NK-92 (cell line): ENCODE results near the gene SETD9.

Source experiments
- DNase-seq: peaks from one replicate; lab custom pipeline; 2025; ENCODE audit not compliant: unreplicated experiment; lab: John Stamatoyannopoulos, UW

Gene SETD9, protein sequence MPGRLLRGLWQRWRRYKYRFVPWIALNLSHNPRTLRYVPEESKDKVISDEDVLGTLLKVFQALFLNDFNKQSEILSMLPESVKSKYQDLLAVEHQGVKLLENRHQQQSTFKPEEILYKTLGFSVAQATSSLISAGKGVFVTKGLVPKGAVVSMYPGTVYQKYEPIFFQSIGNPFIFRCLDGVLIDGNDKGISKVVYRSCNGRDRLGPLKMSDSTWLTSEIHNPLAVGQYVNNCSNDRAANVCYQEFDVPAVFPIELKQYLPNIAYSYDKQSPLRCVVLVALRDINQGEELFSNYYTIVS

DNA sequence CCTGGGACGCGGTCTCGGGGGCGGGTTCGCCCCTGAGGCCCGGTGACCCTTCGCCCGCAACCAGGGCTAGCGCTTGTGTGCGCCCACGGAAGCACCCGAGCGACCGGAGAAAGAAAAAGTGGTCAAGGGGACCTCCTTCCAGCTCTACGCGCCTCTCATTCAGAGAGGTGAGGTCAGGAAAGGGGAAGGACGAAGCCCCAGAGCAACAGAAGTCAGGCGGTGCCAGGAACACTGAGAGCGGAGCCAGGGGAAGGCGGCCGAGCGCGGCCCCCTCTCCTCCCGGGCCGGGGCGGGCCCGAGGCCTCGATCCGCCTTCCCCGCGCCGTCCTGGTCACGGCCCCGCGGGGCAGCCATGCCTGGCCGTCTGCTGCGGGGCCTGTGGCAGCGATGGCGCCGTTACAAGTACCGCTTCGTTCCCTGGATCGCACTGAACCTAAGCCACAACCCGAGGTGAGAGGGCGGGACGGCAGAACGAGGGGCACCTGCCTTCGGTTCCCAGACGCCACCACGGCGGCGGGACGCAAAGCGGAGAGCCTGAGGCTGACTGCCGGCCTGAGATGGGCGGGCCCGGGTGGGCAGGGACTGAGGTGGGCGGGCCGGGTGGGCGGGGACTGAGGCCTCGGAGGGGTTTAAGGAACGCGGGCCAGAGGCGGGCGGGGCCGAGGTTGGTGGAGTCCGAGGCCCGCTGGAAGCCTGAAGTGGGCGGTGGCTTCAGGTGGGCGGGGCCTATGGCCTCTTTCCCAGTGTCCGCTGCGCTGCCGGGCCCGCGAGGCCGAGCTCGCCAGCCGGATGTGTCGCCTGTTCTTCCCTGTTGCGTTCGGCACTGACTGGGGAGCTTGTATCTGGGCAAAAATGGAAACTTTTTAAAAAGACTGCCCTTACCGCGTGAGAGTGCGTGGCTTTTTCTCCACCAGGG lies at the start of gene SETD9:
Gene SETD9 (plus strand): TSS at position 303 of the 916 bp plus-strand sequence. CDS start 50 bp downstream, at position 353.
- peak; percentile 55 for DNase-seq

DNA sequence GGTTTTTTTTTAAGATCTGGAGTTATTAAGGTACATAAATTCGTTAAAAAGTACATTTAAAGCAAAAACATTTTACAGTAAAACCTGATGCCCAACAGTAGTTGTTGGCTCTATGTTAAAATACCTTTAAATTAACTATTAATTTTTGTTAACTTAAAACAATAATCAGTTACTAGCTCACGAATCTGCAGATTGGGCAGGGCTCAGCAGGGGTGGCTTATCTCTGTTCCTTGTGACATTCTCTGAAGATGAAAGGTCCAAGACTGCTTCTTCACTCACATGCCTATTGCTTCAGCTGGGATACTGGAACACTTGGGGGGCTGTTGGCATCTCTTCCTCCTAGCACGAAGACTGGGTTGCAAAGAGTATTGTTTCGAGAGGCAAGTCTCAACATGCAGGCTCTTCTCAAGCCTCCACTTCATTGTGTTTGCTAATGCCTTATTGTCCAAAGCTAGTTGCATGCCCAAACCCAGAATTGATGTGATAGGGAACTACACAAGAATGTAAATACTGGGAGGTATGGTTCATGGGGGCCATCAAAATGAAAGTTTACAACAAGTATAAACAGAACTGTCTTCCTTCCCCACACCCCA lies 47.4 kb upstream of the SETD9 start:
- DNase-seq: no peak

DNA sequence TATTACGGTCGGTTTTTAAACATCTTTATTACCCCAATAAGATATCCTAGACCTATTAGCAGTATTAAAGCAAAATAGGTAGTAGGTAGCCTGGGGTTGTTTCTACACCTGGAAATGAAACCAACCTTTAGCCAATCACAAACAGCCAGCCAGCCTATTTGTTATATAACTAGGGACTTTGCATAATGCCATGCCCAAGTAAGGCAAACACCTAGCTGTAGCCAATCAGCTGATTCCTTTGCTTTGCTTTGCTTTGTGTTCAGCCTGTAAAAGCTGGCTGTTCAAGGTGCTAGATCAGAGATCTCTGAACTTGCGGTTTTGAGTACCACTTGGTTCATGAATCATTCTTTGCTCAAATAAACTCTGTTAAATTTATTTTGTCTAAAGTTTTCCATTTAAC lies 46.5 kb upstream of the SETD9 start:
- no peak for DNase-seq

DNA sequence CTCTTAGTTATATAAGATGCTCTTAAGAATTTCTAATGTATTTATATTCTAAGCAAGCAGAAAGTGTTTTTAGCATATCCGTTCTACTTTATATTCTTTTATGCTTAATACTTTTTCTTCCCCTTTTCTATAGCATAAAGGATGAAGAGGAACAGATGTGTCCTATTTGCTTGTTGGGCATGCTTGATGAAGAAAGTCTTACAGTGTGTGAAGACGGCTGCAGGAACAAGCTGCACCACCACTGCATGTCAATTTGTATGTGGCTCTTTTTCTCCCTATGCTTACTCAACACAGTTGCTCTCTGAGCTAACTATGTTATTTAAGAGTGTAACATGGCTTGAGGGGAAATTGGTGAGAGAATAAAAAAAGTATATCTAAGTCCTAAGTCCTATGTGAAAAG lies 37.6 kb upstream of the SETD9 start:
- no peak for DNase-seq

DNA sequence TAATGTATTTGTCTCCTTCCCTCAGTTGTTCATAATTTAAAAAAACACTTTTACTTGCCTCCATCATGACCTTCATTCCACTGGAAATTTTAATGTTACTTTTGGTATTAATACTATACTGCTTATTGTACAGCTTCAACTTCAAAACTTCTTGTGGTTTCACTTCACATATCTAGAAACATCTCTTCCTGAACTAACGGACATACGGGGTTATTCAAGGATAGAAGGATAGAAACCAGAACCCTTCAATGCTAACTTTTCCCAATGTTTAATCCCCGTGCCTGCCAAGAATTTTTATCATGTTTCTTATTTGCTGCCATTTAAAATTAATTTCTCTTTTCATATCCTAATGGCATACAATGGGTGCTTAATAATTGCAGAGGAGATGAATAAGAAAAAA lies 36.3 kb upstream of the SETD9 start:
- no peak for DNase-seq

DNA sequence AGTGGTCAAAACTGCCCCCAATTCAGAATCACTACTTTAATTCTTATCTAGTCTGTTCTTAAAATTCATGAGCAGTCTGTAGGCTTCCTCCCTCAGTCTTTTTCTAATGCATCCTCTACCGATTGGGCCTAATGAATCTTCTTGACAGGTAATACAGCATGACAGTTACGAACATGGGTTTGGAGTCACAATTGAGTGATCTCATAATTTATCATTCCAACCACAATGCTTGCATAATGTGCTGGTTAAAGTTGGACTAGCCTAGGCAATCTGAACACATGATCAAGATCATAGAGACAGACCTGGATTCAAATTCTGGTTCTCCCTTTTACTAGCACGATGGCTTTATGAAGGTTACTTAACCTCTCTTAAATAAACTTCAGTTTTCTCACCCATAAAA lies 33.1 kb upstream of the SETD9 start:
- DNase-seq: no peak

DNA sequence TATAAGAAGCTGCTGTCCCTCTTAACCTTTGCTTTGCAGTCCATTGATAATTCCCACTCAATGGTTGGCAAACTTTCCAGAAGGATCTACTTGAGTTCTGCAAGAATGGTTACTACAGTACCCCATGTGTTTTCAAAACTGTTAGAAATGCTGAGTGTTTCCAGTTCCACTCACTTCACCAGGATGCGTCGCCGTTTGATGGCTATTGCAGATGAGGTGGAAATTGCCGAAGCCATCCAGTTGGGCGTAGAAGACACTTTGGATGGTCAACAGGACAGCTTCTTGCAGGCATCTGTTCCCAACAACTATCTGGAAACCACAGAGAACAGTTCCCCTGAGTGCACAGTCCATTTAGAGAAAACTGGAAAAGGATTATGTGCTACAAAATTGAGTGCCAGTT lies 27.8 kb upstream of the SETD9 start:
- DNase-seq: no peak

DNA sequence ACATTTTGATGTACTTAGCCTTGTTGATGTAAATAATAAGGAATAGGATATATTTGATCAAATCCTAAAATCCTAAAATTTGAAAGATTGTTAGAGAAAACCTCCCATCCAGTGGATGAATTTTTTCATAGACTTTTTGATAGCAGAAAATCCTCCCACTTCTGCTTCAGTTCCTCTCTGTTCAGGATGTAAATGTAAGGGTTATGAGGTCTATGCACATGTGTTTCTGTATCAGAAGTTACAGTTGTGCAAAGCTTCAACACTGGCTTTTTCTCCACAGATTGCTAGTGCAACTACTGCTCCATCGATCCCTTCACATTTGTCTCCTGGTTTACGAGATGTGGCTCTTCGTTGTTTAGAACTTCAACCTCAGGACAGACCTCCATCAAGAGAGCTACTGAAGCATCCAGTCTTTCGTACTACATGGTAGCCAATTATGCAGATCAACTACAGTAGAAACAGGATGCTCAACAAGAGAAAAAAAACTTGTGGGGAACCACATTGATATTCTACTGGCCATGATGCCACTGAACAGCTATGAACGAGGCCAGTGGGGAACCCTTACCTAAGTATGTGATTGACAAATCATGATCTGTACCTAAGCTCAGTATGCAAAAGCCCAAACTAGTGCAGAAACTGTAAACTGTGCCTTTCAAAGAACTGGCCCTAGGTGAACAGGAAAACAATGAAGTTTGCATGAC lies 16.0 kb upstream of the SETD9 start:
- no peak for DNase-seq

DNA sequence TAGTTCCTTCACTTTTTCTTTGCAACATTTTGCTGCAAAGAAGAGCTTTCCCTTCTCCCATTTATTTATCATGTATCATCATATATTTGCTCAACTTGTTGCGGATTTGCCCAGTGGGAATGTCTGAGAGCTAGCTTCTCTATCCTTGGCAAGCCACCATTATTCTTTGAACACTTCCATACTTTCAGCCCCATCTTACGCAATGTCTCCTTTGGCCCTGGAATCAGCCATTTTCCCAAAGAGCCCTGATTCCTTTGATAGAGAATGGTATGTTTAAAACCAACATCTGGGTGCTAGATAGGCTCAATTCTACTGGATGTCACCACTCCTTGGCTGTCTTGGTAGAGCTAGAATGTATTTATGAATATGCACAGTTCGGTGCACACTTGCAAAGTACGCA lies 12.6 kb upstream of the SETD9 start:
- no peak for DNase-seq

DNA sequence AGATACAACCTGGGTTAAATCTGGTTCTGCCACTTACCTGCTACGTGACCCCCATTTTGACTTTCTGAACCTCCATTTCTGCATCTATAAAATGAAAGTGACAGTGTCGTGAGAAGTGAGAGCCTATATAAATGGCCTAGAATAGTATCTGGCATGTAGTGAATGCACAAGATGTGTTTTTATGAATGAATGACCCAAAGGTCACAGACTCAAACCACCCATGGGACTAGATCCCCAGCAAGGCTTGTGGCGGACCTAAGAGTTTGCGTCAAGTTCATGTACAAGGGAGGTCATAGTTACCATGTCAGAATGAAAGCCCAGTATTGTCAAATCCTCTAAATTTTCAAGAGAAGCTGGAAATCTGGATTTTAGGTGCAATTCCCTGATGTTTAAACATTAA lies 11.2 kb upstream of the SETD9 start:
- no peak for DNase-seq

DNA sequence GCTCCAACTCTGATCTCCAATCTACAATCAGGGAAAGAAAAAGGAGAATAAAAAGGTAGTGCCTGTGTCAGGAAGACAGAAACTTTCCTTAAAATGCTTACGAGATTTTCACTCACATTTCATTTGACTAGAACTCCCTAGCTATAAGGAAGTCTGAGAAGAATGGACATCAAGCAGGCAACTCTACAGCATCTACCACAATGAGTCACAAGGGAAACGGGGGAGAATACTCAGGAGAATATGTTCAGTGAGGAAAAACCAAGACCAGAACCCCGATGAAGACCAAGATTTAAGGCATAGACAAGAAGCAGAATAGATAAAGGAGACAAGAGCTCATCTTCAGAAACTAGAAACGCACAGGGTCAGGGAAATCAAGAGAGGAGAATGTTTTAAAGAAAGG lies 9.0 kb upstream of the SETD9 start:
- no peak for DNase-seq

DNA sequence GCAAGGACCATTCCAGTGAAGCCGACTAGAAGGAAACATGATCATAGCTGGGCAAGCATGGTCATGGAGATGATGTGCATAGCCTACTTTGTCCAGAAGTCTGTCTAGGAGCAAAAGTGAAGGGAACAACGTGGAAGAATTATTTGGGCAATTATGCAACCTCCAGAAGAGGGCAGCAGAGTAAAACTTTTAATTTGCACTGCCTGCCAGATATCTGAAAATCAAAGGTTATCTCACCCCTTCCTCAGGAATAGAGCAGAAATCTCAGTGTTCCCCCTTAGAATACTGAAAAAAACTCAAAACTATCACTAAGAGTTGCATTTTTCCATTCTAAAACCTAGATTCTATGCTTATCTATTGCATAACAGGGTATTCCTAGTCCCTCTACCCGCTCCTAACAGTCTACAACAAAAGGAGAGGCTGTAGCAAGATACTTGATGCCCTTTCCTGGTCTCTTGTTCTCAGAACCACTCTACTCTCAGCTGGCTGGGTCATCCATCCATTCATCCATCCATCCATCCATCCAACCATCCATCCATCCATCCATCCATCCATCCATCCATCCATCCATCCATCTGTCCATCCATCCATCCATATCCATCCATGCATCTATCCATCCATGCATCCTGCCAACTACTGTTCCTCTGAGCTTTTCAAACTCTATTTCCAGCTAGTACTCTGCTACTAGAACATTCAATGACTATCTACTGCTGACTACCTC lies 8.4 kb upstream of the SETD9 start:
- DNase-seq: no peak

DNA sequence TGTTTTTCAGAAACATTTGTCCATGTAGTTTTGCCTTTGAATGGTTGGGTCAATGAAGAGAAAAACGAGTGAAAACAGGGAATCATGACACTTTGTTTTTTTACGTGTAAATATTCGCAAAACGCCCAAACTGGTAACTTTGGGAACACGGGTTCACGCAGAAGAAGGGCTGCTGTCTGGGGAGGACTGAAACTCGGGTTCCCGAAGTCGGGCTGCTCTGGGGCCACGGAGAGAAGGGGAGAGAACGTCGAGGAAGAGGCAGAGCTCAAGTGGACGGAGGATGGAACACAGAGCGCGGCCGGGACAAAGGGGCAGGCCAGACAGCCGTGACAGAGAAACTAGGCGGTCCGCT lies 478 bp upstream of the SETD9 start:
- no peak for DNase-seq

DNA sequence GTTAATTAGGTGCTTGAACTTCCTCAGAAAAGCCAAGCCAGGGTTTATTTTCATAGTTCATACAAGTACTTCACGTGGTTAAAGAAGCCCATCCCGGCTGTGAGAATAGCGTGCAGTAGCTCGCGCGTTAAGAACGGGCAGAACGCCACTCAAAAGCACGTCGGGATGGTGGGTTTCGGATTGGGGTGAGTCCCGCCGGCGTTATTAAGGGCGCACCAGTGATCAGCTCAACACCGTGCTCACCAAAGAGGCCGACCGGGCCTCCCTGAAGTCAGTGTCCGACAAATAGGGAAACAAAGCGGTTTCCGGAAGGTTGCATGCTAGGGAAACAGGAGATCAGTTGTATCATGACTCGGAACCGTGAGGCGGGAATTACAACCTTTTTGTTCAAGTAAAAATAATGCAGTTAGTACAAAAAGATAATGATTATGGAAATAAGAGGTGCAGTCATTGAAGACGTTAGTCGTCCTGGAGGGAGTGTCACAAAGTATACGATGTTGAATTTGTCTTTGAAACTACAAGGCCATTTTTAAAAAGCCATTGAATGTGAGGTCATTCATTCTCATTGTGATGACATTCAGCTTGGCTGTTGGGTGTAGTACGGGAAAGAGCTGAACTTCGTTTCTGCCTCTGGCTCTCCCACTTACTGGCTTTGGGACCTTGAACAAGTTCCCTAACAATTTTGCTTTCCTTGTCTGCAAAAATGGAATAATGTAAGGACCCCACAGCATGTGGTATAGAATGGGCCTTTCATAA lies 992 bp downstream of the SETD9 start:
- DNase-seq: no peak

DNA sequence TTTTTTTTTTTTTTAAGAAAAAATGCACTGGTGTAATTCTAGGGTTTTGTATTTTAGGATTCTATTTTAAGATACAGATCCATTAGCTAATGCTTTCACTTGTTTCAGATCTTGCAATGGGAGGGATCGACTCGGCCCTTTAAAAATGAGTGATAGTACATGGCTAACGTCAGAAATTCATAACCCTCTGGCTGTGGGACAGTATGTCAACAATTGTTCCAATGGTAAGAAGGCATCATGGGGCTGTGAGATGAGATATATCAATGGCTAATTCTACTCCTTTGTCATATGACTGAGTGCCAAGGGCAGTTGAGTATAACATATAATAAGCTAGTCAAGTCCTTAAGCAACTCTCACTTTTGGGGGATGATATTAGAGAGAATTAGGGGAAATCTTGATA lies 4.4 kb downstream of the SETD9 start:
- DNase-seq: no peak

DNA sequence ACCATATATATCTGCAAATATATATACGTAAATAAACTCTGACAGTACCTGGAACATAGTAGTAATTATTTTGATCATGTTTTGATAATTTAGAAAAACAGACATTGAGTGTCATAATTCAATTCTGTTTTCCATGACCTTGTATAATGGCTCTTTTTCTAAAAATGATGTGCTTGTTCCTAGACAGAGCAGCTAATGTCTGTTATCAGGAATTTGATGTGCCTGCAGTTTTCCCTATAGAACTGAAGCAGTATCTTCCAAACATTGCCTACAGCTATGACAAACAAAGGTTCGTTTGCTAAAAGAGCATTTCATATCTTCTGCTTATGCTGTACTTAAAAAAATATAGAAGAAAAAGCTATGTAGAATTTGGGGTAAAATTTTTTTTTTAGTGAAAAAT lies 5.3 kb downstream of the SETD9 start:
- no peak for DNase-seq

DNA sequence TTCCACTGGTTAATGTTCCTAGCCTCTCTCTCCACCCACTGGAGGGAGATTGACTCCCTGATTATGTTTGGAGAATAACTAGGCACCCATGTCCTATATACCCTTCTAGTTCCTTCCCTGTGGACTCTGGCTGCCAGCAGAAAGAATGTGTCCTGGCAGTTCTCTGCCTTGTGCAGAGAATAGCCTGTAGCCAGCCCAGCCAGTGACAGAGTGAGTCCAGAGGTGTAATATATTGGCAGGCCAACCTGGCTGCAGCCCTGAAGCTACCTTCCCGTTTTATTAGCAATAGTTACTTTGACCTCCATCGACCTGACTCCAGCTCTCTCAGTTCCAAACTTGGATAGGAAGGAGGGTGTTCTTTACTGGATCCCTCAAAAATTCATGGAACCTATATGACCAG lies 8.1 kb downstream of the SETD9 start:
- no peak for DNase-seq

DNA sequence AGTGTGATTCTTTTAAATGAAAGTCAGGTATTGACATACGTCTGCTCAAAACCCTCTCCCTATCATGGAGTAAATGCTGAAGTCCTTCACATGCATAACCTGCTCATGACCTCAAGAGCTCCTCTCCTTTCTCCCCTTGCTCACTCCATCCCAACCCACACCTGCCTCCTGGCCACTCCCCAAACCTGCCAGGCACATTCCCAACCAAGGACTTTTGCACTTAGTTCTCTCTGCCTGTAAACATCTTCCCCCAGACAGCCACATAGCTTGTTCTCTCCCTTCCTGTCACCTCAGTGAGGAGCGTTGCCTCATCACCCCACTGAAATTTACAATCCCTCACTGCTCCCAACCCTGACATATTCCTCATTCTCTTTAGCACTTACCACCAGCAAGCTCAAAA lies 8.7 kb downstream of the SETD9 start:
- no peak for DNase-seq

DNA sequence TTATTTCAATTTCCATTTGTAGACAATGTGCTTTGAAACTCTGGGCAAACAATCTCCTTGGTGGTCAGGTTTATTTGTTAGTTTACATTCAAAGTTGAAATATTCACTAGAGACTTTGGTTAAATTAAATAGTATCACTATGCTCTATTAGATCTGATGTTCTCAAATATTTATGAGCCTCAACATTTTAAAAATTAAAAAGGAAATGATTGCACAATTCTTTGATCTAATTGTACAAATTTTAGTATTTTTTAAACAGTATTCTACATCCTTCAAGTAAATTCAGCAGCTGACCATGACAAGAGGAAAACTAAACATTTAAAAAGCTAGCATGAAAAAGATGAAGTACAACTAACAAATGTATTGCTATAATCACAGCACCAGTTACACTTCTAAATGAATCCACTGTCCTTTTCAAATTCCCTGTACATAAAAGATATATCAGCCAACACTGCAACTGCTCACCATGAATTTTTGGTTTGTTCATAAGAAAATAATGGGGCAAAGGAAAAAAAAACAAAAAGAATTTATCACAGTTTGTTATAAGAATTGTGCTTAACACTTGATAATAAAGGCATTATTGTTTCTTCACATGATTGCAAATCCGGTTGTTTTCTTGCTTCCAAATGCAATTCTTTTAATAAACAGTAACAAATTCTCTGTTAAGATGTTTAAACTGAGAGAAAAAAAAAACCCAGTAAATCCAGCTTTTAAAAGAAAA lies 10.7 kb downstream of the SETD9 start:
- no peak for DNase-seq

DNA sequence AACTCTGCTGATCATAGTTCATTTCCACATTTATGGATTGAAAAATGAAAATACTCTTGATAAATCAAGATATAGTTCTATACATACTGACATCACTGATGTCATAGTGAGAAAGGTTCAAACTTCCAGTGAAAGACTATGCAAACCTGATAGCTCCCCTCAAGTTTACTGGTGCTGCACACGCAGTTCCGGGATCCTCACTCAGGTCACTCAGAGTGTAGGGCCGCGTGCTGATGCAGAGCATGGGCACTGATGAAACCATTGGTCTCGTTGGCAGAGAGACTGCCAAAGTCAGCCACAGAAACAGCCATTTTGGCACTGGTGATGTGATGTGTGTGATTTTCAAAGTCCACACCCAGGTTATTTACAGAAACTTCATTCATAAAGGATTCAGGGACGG lies 13.5 kb downstream of the SETD9 start:
- no peak for DNase-seq
